SK-N-SH treated with all-trans-retinoic acid at 6 μM for 48 hours (cell line): ENCODE measurements around the gene LRRC25.

ENCODE experiments used
- ATAC-seq: fragments of 200-7000 bp; cut with Tn5 transposase; 3 replicates; pipeline ENCODE4 v1.9.1; 2020; ENCODE audit warnings: mild to moderate bottlenecking, moderate library complexity
- ARNTL ChIP-seq: fragments of 450-650 bp; formaldehyde crosslinking; IDR thresholded peaks from 2 replicates; pipeline ENCODE4 v1.5.0; 2020; ENCODE audit warnings: low read depth, mild to moderate bottlenecking, moderate library complexity, borderline replicate concordance
- BACH2 ChIP-seq: fragments of 250-450 bp; sonication (Bioruptor Pico); IDR thresholded peaks from 2 replicates; pipeline ENCODE4 v1.9.0; 2021; ENCODE audit warnings: mild to moderate bottlenecking, borderline replicate concordance
- CREB5 ChIP-seq: fragments of 250-450 bp; sonication (Bioruptor Pico); IDR thresholded peaks from 2 replicates; pipeline ENCODE4 v1.5.1; 2020; ENCODE audit warnings: low read depth, mild to moderate bottlenecking, moderate library complexity
- CSDC2 ChIP-seq: fragments of 250-450 bp; sonication (Bioruptor Pico); IDR thresholded peaks from 2 replicates; pipeline ENCODE4 v1.5.0; 2020; ENCODE audit warnings: mild to moderate bottlenecking, moderate library complexity
- CSRNP3 ChIP-seq: fragments of 250-450 bp; sonication (Bioruptor Pico); IDR thresholded peaks from 2 replicates; pipeline ENCODE4 v1.5.1; 2021; ENCODE audit warnings: mild to moderate bottlenecking, moderate library complexity
- ISL1 ChIP-seq: fragments of 250-450 bp; sonication (Bioruptor Pico); IDR thresholded peaks from 2 replicates; pipeline ENCODE4 v2.1.2; 2022; ENCODE audit warnings: mild to moderate bottlenecking, moderate library complexity
- PATZ1 ChIP-seq: fragments of 250-450 bp; sonication (Bioruptor Pico); IDR thresholded peaks from 2 replicates; pipeline ENCODE4 v1.8.0; 2020; ENCODE audit warnings: mild to moderate bottlenecking, moderate library complexity, borderline replicate concordance
- POU6F1 ChIP-seq: fragments of 250-450 bp; sonication (Bioruptor Pico); IDR thresholded peaks from 2 replicates; pipeline ENCODE4 v1.8.0; 2021; ENCODE audit warnings: low read depth, mild to moderate bottlenecking, moderate library complexity, borderline replicate concordance
- PPARA ChIP-seq: fragments of 250-450 bp; sonication (Bioruptor Pico); IDR thresholded peaks from 2 replicates; pipeline ENCODE4 v1.5.0; 2020; ENCODE audit warnings: mild to moderate bottlenecking, borderline replicate concordance
- TCF4 ChIP-seq: fragments of 250-450 bp; sonication (Bioruptor Pico); IDR thresholded peaks from 2 replicates; pipeline ENCODE4 v1.8.0; 2021; ENCODE audit warnings: mild to moderate bottlenecking, moderate library complexity, borderline replicate concordance
- TOX ChIP-seq: fragments of 250-450 bp; sonication (Bioruptor Pico); IDR thresholded peaks from 2 replicates; pipeline ENCODE4 v1.8.0; 2021; ENCODE audit warnings: mild to moderate bottlenecking, moderate library complexity, borderline replicate concordance
- TSHZ2 ChIP-seq: fragments of 250-450 bp; sonication (Bioruptor Pico); IDR thresholded peaks from 2 replicates; pipeline ENCODE4 v1.5.0; 2020; ENCODE audit warnings: mild to moderate bottlenecking, moderate library complexity
- ZC3H10 ChIP-seq: fragments of 250-450 bp; sonication (Bioruptor Pico); IDR thresholded peaks from 2 replicates; pipeline ENCODE4 v1.5.1; 2021; ENCODE audit warnings: mild to moderate bottlenecking, moderate library complexity
- ZFP3 ChIP-seq: fragments of 250-450 bp; sonication (Bioruptor Pico); IDR thresholded peaks from 2 replicates; pipeline ENCODE4 v1.5.0; 2020; ENCODE audit warnings: mild to moderate bottlenecking, moderate library complexity
- ZFP30 ChIP-seq: fragments of 450-650 bp; formaldehyde crosslinking; IDR thresholded peaks from 2 replicates; pipeline ENCODE4 v1.5.0; 2022; ENCODE audit warnings: mild to moderate bottlenecking, moderate library complexity

Gene LRRC25

GRCh38 chr19:18363787-18364186 is 33.6 kb downstream of the LRRC25 start:
- no peak for TF ChIP-seq ARNTL (CRISPR knock-in tag)
- TF ChIP-seq ZFP30 (CRISPR knock-in tag): no peak
- no peak for TF ChIP-seq POU6F1 (CRISPR knock-in tag)
- no peak for TF ChIP-seq TCF4 (CRISPR knock-in tag)
- no peak for TF ChIP-seq PATZ1
- no peak for ATAC-seq

GRCh38 chr19:18362934-18363542 is 34.4 kb downstream of the LRRC25 start:
- no peak for ATAC-seq
- no peak for TF ChIP-seq PPARA (CRISPR knock-in tag)
- TF ChIP-seq TSHZ2: no peak
- TF ChIP-seq POU6F1 (CRISPR knock-in tag): no peak
- TF ChIP-seq ISL1: no peak

GRCh38 chr19:18361646-18362045 is 35.8 kb downstream of the LRRC25 start:
- TF ChIP-seq ZFP30 (CRISPR knock-in tag) (no peak), PPARA (CRISPR knock-in tag) (no peak), CREB5 (CRISPR knock-in tag) (no peak), ZFP3 (CRISPR knock-in tag) (no peak), CSDC2 (CRISPR knock-in tag) (no peak), ZC3H10 (CRISPR knock-in tag) (no peak), CSRNP3 (CRISPR knock-in tag) (no peak), BACH2 (CRISPR knock-in tag) (no peak), TOX (CRISPR knock-in tag) (no peak), POU6F1 (CRISPR knock-in tag) (no peak)
- TF ChIP-seq, all 23 proteins: peak for 0
- ATAC-seq: no peak
